ENCODE measurements around the gene SBNO1.

Gene SBNO1

DNA sequence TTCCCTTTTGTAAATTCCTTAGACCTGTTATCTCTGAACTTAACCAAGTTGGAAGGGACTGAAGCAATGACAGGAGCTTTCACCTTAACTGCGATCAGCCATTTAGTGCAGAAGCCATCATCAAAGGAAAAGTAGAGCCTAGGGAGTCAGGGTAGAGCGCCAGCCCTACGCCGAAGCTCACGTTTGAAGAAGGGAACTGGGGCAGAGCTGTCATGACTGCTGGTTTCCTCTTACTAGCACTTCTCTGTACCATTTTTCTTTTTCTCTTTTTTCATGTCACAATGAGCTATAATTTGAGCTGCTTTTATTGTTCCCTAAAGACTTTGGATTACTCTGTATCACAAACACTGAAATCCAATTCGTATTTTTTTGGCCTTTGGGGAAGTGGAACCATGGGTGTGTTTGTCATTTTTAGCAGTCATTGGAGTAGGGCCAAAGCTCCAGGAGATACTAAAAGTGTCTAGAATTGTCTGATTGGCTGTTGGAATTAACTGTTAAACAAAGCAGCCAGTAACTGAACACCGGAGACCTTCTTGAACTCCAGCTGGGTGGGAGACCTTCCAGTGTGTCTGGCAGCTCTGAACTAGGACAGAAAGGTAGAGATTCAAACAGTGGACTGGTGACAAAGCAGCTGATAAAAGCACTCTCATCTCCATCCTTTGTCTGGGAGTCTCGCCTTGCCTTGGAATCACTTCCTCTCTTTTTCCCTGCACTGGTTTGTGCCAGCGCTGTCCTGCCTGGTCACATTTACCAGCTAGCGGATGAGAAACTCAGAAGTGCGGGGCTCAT lies 122.3 kb downstream of the SBNO1 start:
- Histone ChIP-seq H3K4me1 (ENCODE audit: insufficient read depth, insufficient read length) (peaks cover 2% of the 10 kb centered on the region), H3K36me3 (ENCODE audit: insufficient read depth, insufficient read length, low read length) (peaks cover 44% of the 10 kb centered on the region), H3K4me3 (ENCODE audit: insufficient read length, low read depth) (no peak overlapping the region), H3K9me3 (ENCODE audit: insufficient read depth, low read length) (no peaks in the 10 kb centered on the region; the same call in 1 of the 2 replicates), H3K9ac (ENCODE audit: insufficient read length, low read depth) (no peak overlapping the region), H3K27me3 (ENCODE audit: insufficient read depth, insufficient read length) (no peaks in the 10 kb centered on the region)
- no peak for DNase-seq (ENCODE audit: low read depth, low spot score)
- no peak for TF ChIP-seq SUZ12 (IDR thresholded peaks at IDR 0.05; ENCODE audit: extremely low read depth, insufficient read depth, insufficient read length)
- TF ChIP-seq YY1 (IDR thresholded peaks at IDR 0.05; ENCODE audit: insufficient read depth, insufficient read length): no peak
- TF ChIP-seq ZNF274 (IDR thresholded peaks at IDR 0.05; ENCODE audit: low read depth, low read length): no peak
